ENCODE data around the gene NCKIPSD. TPM values are rescaled to one million over a fixed set of nuclear protein-coding genes. Genes with fewer than 3 reads are reported as not detected.

Gene NCKIPSD
- total RNA-seq, 3 donors from 2014 or later (not counting 1 experiment from before 2014, with no cell fraction given) = 12.2 to 14.1 (median 12.8) TPM

- Mint-ChIP-seq H3K4me1 (peaks cover 26 to 38% of the 10 kb centered on the region in 2 donors), H3K36me3 (no peaks in the 10 kb centered on the region)
- intact Hi-C loops (cut with micrococcal nuclease) = no loop called here
These were observed 3.6 kb downstream of the NCKIPSD start for GRCh38 chr3:48681974-48682610.

GRCh38 chr3:48681541-48681880 is 4.2 kb downstream of the NCKIPSD start:
- H3K4me1 Mint-ChIP-seq = peaks cover 24 to 35% of the 10 kb centered on the region in 2 donors

More at GRCh38 chr3:48681974-48682610, 3.6 kb downstream of the NCKIPSD start:
- Histone ChIP-seq H3K4me1 (ENCODE audit: control insufficient read depth, insufficient read depth, low read length) (peaks cover 33% of the 10 kb centered on the region), H3K4me3 (ENCODE audit: low read length) (no peak overlapping the region), H3K9me3 (ENCODE audit: control insufficient read depth, insufficient read depth, low read length) (no peaks in the 10 kb centered on the region), H3K27ac (ENCODE audit: low read length) (no peak overlapping the region), H3K36me3 (ENCODE audit: control insufficient read depth, insufficient read depth, low read length) (peaks cover 14% of the 10 kb centered on the region), H3K27me3 (ENCODE audit: control insufficient read depth, insufficient read depth, low read length) (no peaks in the 10 kb centered on the region)
- Mint-ChIP-seq H3K27ac (no peak overlapping the region), H3K4me3 (no peak overlapping the region), H3K9me3 (no peaks in the 10 kb centered on the region), H3K27me3 (ENCODE audit: low read depth in 2 of 2) (no peaks in the 10 kb centered on the region)
- WGBS (ENCODE audit: insufficient coverage) = 97% methylated on average over 13 of the region's 17 CpGs
- DNase-seq (no peak), ATAC-seq (no peak)
- TF ChIP-seq CTCF (IDR thresholded peaks at IDR 0.05) = no peak

GRCh38 chr3:48680811-48681540 is 4.7 kb downstream of the NCKIPSD start:
- Mint-ChIP-seq H3K4me3 (no peak overlapping the region), H3K27ac (no peak overlapping the region), H3K36me3 (no peaks in the 10 kb centered on the region), H3K4me1 (peaks cover 18 to 29% of the 10 kb centered on the region in 2 donors), H3K27me3 (ENCODE audit: low read depth in 2 of 2) (no peaks in the 10 kb centered on the region), H3K9me3 (no peaks in the 10 kb centered on the region)
- Histone ChIP-seq H3K4me1 (ENCODE audit: control insufficient read depth, insufficient read depth, low read length) (peaks cover 26% of the 10 kb centered on the region), H3K4me3 (ENCODE audit: low read length) (no peak overlapping the region), H3K36me3 (ENCODE audit: control insufficient read depth, insufficient read depth, low read length) (peaks cover 14% of the 10 kb centered on the region), H3K9me3 (ENCODE audit: control insufficient read depth, insufficient read depth, low read length) (no peaks in the 10 kb centered on the region), H3K27ac (ENCODE audit: low read length) (no peak overlapping the region), H3K27me3 (ENCODE audit: control insufficient read depth, insufficient read depth, low read length) (no peaks in the 10 kb centered on the region)
- 96% methylated on average over 17 of the region's 17 CpGs for WGBS (ENCODE audit: insufficient coverage)
- intact Hi-C loops (cut with micrococcal nuclease) = no loop called here
- TF ChIP-seq CTCF (IDR thresholded peaks at IDR 0.05) = no peak
- DNase-seq (no peak), ATAC-seq (no peak)

More at GRCh38 chr3:48681541-48681880, 4.2 kb downstream of the NCKIPSD start:
- H3K4me3 ChIP-seq (ENCODE audit: low read length) = no peak overlapping the region
- H3K4me1 ChIP-seq (ENCODE audit: control insufficient read depth, insufficient read depth, low read length) = peaks cover 32% of the 10 kb centered on the region
- no peaks in the 10 kb centered on the region for H3K36me3 Mint-ChIP-seq
- H3K27ac Mint-ChIP-seq = no peak overlapping the region
- no peak overlapping the region for H3K27ac ChIP-seq (ENCODE audit: low read length)
- H3K27me3 Mint-ChIP-seq (ENCODE audit: low read depth in 2 of 2) = no peaks in the 10 kb centered on the region
- DNase-seq (no peak), ATAC-seq (no peak)
- no peaks in the 10 kb centered on the region for H3K9me3 ChIP-seq (ENCODE audit: control insufficient read depth, insufficient read depth, low read length)
- H3K27me3 ChIP-seq (ENCODE audit: control insufficient read depth, insufficient read depth, low read length) = no peaks in the 10 kb centered on the region
- no peaks in the 10 kb centered on the region for H3K9me3 Mint-ChIP-seq
- H3K4me3 Mint-ChIP-seq = no peak overlapping the region
- no peak for TF ChIP-seq CTCF (IDR thresholded peaks at IDR 0.05)
- H3K36me3 ChIP-seq (ENCODE audit: control insufficient read depth, insufficient read depth, low read length) = peaks cover 14% of the 10 kb centered on the region
- intact Hi-C loops (cut with micrococcal nuclease) = no loop called here
- 96% methylated on average over 7 of the region's 7 CpGs for WGBS (ENCODE audit: insufficient coverage)
